ENCODE results near the gene TGFBR3. TPM values are rescaled to one million over a fixed set of nuclear protein-coding genes. Genes with fewer than 3 reads are reported as not detected.

Gene TGFBR3
- polyA plus RNA-seq, 1 donor (not counting 4 experiments of a cell fraction or from before 2014, with no cell fraction given) = 1.2 TPM

DNA sequence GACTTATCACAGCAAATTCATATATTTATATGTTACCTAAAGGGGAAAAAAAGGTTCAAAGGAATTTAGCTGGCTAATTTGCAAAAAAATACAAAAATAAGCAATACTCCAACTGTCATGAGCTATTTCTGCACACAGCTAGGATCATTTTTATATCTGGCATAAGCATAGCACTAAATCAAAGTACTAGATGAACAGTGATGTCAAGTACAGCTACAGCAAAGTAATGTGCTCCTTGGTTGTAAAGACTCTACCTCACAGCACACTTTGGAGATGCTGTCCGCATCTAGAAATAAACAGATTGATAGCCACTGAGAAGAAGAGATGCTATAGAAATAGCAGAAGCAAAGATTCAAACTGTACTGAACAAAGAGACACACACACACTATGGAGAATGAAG, 125.4 kb downstream of the TGFBR3 start:
- Histone ChIP-seq H3K79me2 (ENCODE audit: control insufficient read depth, insufficient read depth, low read length) (no peaks in the 10 kb centered on the region), H3K4me2 (ENCODE audit: control insufficient read depth, extremely low read depth, insufficient read depth, low read depth, low read length) (no peak overlapping the region), H3K4me3 (ENCODE audit: control insufficient read depth in 2 of 3, extremely low read depth in 1 of 3, insufficient read depth in 2 of 3, low read depth in 1 of 3, low read length in 3 of 3) (no peak overlapping the region), H3K27ac (ENCODE audit: control insufficient read depth, insufficient read depth, low read length) (no peak overlapping the region), H3K9ac (ENCODE audit: control insufficient read depth, extremely low read depth, insufficient read depth, low read length) (no peak overlapping the region), H3K36me3 (ENCODE audit: control insufficient read depth in 2 of 2, extremely low read depth in 1 of 2, insufficient read depth in 2 of 2, low read length in 2 of 2) (no peaks in the 10 kb centered on the region), H4K20me1 (ENCODE audit: control insufficient read depth, extremely low read depth, insufficient read depth, low read length) (no peaks in the 10 kb centered on the region), H2AFZ (ENCODE audit: control insufficient read depth, low read length) (no peak overlapping the region), H3K27me3 (ENCODE audit: control insufficient read depth, extremely low read depth, insufficient read depth, low read length) (peaks cover 4% of the 10 kb centered on the region), H3K9me1 (ENCODE audit: control insufficient read depth, extremely low read depth, insufficient read depth, low read length) (no peaks in the 10 kb centered on the region), H3K4me1 (ENCODE audit: control insufficient read depth, extremely low read depth, insufficient read depth, low read length) (no peaks in the 10 kb centered on the region), H3K9me3 (ENCODE audit: control insufficient read depth, low read depth, low read length) (no peaks in the 10 kb centered on the region)
- no peak for DNase-seq (ENCODE audit: low read depth, low spot score)
- TF ChIP-seq, protein P1, sequence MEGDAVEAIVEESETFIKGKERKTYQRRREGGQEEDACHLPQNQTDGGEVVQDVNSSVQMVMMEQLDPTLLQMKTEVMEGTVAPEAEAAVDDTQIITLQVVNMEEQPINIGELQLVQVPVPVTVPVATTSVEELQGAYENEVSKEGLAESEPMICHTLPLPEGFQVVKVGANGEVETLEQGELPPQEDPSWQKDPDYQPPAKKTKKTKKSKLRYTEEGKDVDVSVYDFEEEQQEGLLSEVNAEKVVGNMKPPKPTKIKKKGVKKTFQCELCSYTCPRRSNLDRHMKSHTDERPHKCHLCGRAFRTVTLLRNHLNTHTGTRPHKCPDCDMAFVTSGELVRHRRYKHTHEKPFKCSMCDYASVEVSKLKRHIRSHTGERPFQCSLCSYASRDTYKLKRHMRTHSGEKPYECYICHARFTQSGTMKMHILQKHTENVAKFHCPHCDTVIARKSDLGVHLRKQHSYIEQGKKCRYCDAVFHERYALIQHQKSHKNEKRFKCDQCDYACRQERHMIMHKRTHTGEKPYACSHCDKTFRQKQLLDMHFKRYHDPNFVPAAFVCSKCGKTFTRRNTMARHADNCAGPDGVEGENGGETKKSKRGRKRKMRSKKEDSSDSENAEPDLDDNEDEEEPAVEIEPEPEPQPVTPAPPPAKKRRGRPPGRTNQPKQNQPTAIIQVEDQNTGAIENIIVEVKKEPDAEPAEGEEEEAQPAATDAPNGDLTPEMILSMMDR (optimal IDR thresholded peaks at IDR 0.05 in 1 of 3, IDR thresholded peaks at IDR 0.05 in 1 of 3, conservative IDR thresholded peaks at IDR 0.05 in 1 of 3; ENCODE audit: extremely low read depth in 1 of 3, insufficient read depth in 2 of 3, low read length in 3 of 3) = no peak
- no peak for TF ChIP-seq EZH2 (IDR thresholded peaks at IDR 0.05; ENCODE audit: low read length)
- dilution Hi-C loops (cut with MboI; ENCODE audit: extremely low pct_ligation_motif_present, low sequenced_read_pairs) = no loop called here
- no peak for FAIRE-seq

DNA sequence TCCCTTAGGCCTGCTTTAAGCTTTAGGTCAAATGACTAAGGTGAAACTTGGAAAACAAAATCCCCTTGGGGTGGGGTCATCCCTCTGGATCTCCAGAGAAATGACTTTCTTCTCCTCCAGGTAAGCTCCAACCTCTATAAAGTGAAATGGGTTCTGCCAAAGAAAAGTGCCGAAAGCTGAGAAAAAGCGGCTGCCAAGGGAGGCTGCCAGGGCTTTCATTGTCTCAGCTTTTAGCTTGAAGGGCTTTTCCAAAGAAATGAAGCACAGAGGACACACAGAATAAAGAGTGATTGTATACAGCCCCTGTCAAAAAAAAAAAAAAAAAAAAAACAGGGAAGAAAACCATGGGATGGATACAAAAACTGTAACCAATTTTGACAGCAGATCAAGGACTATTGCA, 126.9 kb downstream of the TGFBR3 start:
- no peak overlapping the region for H3K27ac ChIP-seq (ENCODE audit: control insufficient read depth, insufficient read depth, low read length)
- no peak for FAIRE-seq

More for the DNA sequence above, 126.9 kb downstream of the TGFBR3 start:
- no peaks in the 10 kb centered on the region for H3K4me1 ChIP-seq (ENCODE audit: control insufficient read depth, extremely low read depth, insufficient read depth, low read length)
- no peaks in the 10 kb centered on the region for H3K79me2 ChIP-seq (ENCODE audit: control insufficient read depth, insufficient read depth, low read length)
- DNase-seq (ENCODE audit: low read depth, low spot score) = no peak
- dilution Hi-C loops (cut with MboI; ENCODE audit: extremely low pct_ligation_motif_present, low sequenced_read_pairs) = no loop called here
- no peak overlapping the region for H2AFZ ChIP-seq (ENCODE audit: control insufficient read depth, low read length)
- peaks cover 4% of the 10 kb centered on the region for H3K27me3 ChIP-seq (ENCODE audit: control insufficient read depth, extremely low read depth, insufficient read depth, low read length)
- TF ChIP-seq EZH2 (IDR thresholded peaks at IDR 0.05; ENCODE audit: low read length) = no peak
- TF ChIP-seq, protein P1 (optimal IDR thresholded peaks at IDR 0.05 in 1 of 3, IDR thresholded peaks at IDR 0.05 in 1 of 3, conservative IDR thresholded peaks at IDR 0.05 in 1 of 3; ENCODE audit: extremely low read depth in 1 of 3, insufficient read depth in 2 of 3, low read length in 3 of 3) = no peak
- no peak overlapping the region for H3K4me2 ChIP-seq (ENCODE audit: control insufficient read depth, extremely low read depth, insufficient read depth, low read depth, low read length)
- H3K9me3 ChIP-seq (ENCODE audit: control insufficient read depth, low read depth, low read length) = no peaks in the 10 kb centered on the region
- H3K4me3 ChIP-seq (ENCODE audit: control insufficient read depth in 2 of 3, extremely low read depth in 1 of 3, insufficient read depth in 2 of 3, low read depth in 1 of 3, low read length in 3 of 3) = no peak overlapping the region
- H3K9me1 ChIP-seq (ENCODE audit: control insufficient read depth, extremely low read depth, insufficient read depth, low read length) = no peaks in the 10 kb centered on the region
- H4K20me1 ChIP-seq (ENCODE audit: control insufficient read depth, extremely low read depth, insufficient read depth, low read length) = no peaks in the 10 kb centered on the region
- no peaks in the 10 kb centered on the region for H3K36me3 ChIP-seq (ENCODE audit: control insufficient read depth in 2 of 2, extremely low read depth in 1 of 2, insufficient read depth in 2 of 2, low read length in 2 of 2)
- no peak overlapping the region for H3K9ac ChIP-seq (ENCODE audit: control insufficient read depth, extremely low read depth, insufficient read depth, low read length)

All from keratinocyte (primary cell).